ENCODE results near the gene ATP11A. TPM values are rescaled to one million over a fixed set of nuclear protein-coding genes. Genes with fewer than 3 reads are reported as not detected.

The ATP11A gene
- total RNA-seq, 1 donor from 2014 or later = 114 TPM

DNA sequence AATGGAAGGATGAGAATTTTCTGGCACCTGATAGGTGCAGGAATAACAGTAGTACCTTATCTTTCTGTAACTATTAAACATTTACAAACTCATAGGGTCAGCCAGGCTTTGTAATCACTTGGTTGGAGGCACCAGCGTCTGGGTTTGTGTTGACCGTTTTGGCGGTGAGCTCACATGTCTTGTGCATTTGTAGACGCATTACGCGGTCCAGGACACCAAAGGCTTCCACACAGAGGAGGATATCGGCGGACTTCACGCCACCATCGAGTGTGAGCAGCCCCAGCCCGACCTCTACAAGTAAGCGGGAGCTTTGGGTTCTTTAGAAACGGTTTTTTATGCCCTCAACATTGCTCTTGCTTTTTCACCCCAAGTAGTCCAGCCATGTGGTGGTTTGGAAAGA lies 129.3 kb downstream of the ATP11A start:
- H3K27ac Mint-ChIP-seq = no peak overlapping the region
- DNase-seq (ENCODE audit: low spot score in 2 of 2, unreplicated experiment in 2 of 2) = no peak
- peaks cover 10% of the 10 kb centered on the region for H3K9me3 Mint-ChIP-seq
- TF ChIP-seq, protein P1, sequence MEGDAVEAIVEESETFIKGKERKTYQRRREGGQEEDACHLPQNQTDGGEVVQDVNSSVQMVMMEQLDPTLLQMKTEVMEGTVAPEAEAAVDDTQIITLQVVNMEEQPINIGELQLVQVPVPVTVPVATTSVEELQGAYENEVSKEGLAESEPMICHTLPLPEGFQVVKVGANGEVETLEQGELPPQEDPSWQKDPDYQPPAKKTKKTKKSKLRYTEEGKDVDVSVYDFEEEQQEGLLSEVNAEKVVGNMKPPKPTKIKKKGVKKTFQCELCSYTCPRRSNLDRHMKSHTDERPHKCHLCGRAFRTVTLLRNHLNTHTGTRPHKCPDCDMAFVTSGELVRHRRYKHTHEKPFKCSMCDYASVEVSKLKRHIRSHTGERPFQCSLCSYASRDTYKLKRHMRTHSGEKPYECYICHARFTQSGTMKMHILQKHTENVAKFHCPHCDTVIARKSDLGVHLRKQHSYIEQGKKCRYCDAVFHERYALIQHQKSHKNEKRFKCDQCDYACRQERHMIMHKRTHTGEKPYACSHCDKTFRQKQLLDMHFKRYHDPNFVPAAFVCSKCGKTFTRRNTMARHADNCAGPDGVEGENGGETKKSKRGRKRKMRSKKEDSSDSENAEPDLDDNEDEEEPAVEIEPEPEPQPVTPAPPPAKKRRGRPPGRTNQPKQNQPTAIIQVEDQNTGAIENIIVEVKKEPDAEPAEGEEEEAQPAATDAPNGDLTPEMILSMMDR (IDR thresholded peaks at IDR 0.05; ENCODE audit: unreplicated experiment) = no peak
- no peaks in the 10 kb centered on the region for H3K4me1 Mint-ChIP-seq
- peaks cover 62% of the 10 kb centered on the region for H3K36me3 Mint-ChIP-seq
- H3K27me3 Mint-ChIP-seq (ENCODE audit: low read depth) = no peaks in the 10 kb centered on the region
- no peak overlapping the region for H3K4me3 Mint-ChIP-seq

DNA sequence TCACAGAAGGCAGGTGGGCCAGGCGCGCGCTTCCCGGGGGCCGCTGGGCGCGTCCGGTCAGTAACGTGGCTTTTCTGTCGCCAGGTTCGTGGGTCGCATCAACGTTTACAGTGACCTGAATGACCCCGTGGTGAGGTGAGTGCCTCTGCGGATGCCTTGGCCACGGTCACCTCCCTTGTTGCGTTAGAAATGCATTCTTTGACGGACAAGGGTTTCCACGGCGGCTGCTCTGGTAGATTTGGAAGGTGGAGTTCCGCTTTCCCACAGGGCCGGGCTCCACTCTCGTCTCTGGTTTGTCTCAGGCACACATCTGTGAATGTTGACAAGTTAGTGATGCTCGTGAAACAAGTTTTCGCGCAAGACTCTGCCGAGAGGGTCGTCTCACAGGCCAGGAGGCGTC lies 130.0 kb downstream of the ATP11A start:
- Mint-ChIP-seq H3K27ac (no peak overlapping the region), H3K27me3 (ENCODE audit: low read depth) (no peaks in the 10 kb centered on the region), H3K9me3 (peaks cover 10% of the 10 kb centered on the region), H3K4me3 (no peak overlapping the region), H3K4me1 (no peaks in the 10 kb centered on the region), H3K36me3 (peaks cover 62% of the 10 kb centered on the region)
- no peak for DNase-seq (ENCODE audit: low spot score in 2 of 2, unreplicated experiment in 2 of 2)
- TF ChIP-seq, protein P1 (IDR thresholded peaks at IDR 0.05; ENCODE audit: unreplicated experiment) = no peak

DNA sequence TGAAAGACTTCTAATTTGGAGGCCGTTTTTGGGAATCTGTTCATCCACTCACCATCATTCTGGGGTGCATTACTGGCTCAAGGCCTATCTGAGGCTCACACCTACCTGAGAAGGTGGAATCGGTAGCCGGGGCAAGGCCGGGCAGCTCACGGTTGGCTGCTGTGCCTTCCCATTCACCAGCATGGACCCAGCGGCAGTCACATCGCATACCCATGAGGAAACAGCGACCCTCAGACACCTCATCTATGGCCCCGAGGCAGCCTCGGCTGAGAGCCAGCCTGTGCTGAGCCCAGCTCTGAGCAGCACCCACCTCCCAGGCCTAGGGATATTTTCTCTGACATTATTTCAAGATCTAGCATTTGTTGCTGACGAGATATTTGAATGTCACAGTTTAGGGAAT lies 130.5 kb downstream of the ATP11A start:
- H3K27ac Mint-ChIP-seq = no peak overlapping the region
- H3K36me3 Mint-ChIP-seq = peaks cover 63% of the 10 kb centered on the region
- no peak overlapping the region for H3K4me3 Mint-ChIP-seq
- DNase-seq (ENCODE audit: low spot score in 2 of 2, unreplicated experiment in 2 of 2) = no peak
- no peaks in the 10 kb centered on the region for H3K27me3 Mint-ChIP-seq (ENCODE audit: low read depth)
- H3K9me3 Mint-ChIP-seq = peaks cover 10% of the 10 kb centered on the region
- H3K4me1 Mint-ChIP-seq = no peaks in the 10 kb centered on the region
- TF ChIP-seq, protein P1 (IDR thresholded peaks at IDR 0.05; ENCODE audit: unreplicated experiment) = no peak

DNA sequence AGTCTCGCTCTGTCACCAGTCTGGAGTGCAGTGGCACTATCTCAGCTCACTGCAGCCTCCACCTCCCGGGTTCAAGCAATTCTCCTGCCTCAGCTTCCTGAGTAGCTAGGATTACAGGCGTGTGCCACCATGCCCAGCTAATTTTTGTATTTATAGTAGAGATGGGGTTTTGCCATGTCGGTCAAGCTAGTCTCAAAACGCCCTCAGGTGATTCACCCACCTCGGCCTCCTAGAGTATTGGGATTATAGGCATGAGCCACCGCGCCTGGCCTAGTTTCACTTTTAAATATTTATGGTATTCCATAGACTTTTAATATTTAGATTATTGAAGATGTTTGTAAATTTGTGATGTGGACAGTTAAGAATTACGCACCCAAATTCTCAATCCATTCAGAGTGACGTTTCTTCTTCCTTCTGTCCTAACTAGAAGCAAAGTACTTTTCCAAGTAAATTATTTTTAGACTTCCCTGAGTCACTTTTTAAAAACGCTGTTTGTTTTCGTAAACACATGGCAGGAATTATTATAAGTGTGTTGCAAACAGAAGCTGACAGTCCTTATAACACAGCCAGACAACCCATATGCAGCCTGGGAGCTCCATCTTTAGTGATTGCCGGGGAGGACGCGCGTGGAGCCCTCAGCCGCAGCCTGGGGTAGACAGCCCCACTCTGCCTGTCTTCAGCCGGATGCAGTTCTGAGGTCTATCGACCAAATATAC lies 131.7 kb downstream of the ATP11A start:
- Mint-ChIP-seq H3K4me1 (no peaks in the 10 kb centered on the region), H3K36me3 (peaks cover 58% of the 10 kb centered on the region), H3K27ac (no peak overlapping the region), H3K4me3 (no peak overlapping the region), H3K27me3 (ENCODE audit: low read depth) (no peaks in the 10 kb centered on the region), H3K9me3 (peaks cover 10% of the 10 kb centered on the region)
- TF ChIP-seq, protein P1 (IDR thresholded peaks at IDR 0.05; ENCODE audit: unreplicated experiment) = no peak
- no peak for DNase-seq (ENCODE audit: low spot score in 2 of 2, unreplicated experiment in 2 of 2)

DNA sequence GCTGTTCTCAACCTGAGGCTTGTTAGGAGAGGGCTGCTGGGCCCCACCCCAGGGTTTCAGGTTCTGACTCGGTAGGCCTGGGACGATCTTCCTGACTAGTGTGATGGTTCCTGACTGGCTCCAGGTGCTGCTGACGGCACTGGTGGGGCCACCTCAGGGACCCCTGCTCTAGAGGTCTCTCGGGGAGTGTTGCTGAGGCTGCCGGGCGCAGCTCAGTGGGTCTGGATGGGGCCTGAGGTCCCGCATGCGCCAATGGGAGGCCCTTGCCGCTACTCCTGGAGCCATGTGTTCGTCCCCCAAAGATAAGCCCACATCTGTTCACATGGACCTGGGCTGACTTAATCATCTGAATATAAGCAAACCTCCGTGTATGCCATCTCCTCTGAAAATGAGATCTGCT lies 133.0 kb downstream of the ATP11A start:
- TF ChIP-seq, protein P1 (IDR thresholded peaks at IDR 0.05; ENCODE audit: unreplicated experiment) = no peak
- no peaks in the 10 kb centered on the region for H3K4me1 Mint-ChIP-seq
- H3K4me3 Mint-ChIP-seq = no peak overlapping the region
- no peak overlapping the region for H3K27ac Mint-ChIP-seq
- peaks cover 55% of the 10 kb centered on the region for H3K36me3 Mint-ChIP-seq
- H3K27me3 Mint-ChIP-seq (ENCODE audit: low read depth) = no peaks in the 10 kb centered on the region
- peaks cover 4% of the 10 kb centered on the region for H3K9me3 Mint-ChIP-seq
- no peak for DNase-seq (ENCODE audit: low spot score in 2 of 2, unreplicated experiment in 2 of 2)
